IMR-90 (cell line): Measurements from ENCODE around the gene BRAT1. TPM values are rescaled to one million over a fixed set of nuclear protein-coding genes. Genes with fewer than 3 reads are reported as not detected.

ENCODE experiments used
- ATAC-seq: fragments of 200-7000 bp; cut with Tn5 transposase; 2 replicates; pipeline ENCODE4 v1.9.1; 2020; ENCODE audit warnings: low read depth, mild to moderate bottlenecking, moderate library complexity
- BruUV-seq: library from RNA; stranded (reverse); fragments of 400-500 nt; replicated peaks from 2 replicates; lab custom pipeline; 2021; lab: Mats Ljungman, UMichigan
- CTCF ChIA-PET: fragments of 300-600 bp; formaldehyde crosslinking; extraction: SDS; loops from one replicate; lab custom pipeline; 2021; ENCODE audit warnings: antibody characterized with exemption; lab: Yijun Ruan, JAX
- POLR2A ChIA-PET: fragments of 300-600 bp; sonication (Branson Sonifier 250); formaldehyde crosslinking; loops from one replicate; lab custom pipeline; 2022; ENCODE audit warnings: antibody characterized with exemption; ENCODE audit not compliant: unreplicated experiment; lab: Charles Lee
- DNase-seq: peaks from one replicate; pipeline ENCODE4 v3.0.0; 2013
- H2AFZ ChIP-seq: replicated peaks from 2 replicates; pipeline ENCODE3; 2013; ENCODE audit warnings: low read length, mild to moderate bottlenecking; ENCODE audit not compliant: poor library complexity
- H2AK5ac ChIP-seq: 2 replicates; pipeline ENCODE4 v1.6.1; 2013; ENCODE audit warnings: low read depth, low read length, inconsistent platforms
- H2AK9ac ChIP-seq: replicated peaks from 2 replicates; pipeline ENCODE3; 2013; ENCODE audit warnings: mild to moderate bottlenecking, low read depth, low read length, moderate library complexity; ENCODE audit not compliant: poor library complexity
- H2BK120ac ChIP-seq: 2 replicates; pipeline ENCODE4 v1.6.1; 2013; ENCODE audit warnings: low read depth, low read length, inconsistent platforms
- H2BK15ac ChIP-seq: 3 replicates; pipeline ENCODE4 v1.6.1; 2013; ENCODE audit warnings: low read depth, low read length, inconsistent platforms
- H2BK20ac ChIP-seq: 2 replicates; pipeline ENCODE4 v1.6.1; 2013; ENCODE audit warnings: low read depth, mild to moderate bottlenecking, inconsistent platforms, low read length, moderate library complexity
- H2BK5ac ChIP-seq: 2 replicates; pipeline ENCODE4 v1.6.1; 2013; ENCODE audit warnings: mild to moderate bottlenecking, low read depth, low read length, inconsistent platforms; ENCODE audit not compliant: poor library complexity, severe bottlenecking
- H3K14ac ChIP-seq: replicated peaks from 2 replicates; pipeline ENCODE4 v1.6.1; 2013; ENCODE audit warnings: low read depth, low read length, inconsistent platforms
- H3K18ac ChIP-seq: 2 replicates; pipeline ENCODE4 v1.6.1; 2013; ENCODE audit warnings: low read depth, low read length, control low read depth
- H3K23ac ChIP-seq: 2 replicates; pipeline ENCODE4 v1.6.1; 2013; ENCODE audit warnings: low read depth, low read length, inconsistent platforms
- H3K27ac ChIP-seq: 2 replicates; pipeline ENCODE4 v1.5.1; 2013; ENCODE audit warnings: mild to moderate bottlenecking, control low read depth, low read length; ENCODE audit not compliant: insufficient read depth
- H3K27me3 ChIP-seq: 2 replicates; pipeline ENCODE4 v1.6.1; 2013; ENCODE audit warnings: low read length; ENCODE audit not compliant: control insufficient read depth, insufficient read depth
- H3K36me3 ChIP-seq: 2 replicates; pipeline ENCODE4 v1.6.1; 2013; ENCODE audit warnings: low read length, mixed read lengths; ENCODE audit not compliant: control insufficient read depth, insufficient read depth
- H3K4ac ChIP-seq: 2 replicates; pipeline ENCODE4 v1.6.1; 2013; ENCODE audit warnings: low read depth, low read length, inconsistent platforms
- H3K4me1 ChIP-seq: 2 replicates; pipeline ENCODE4 v1.6.1; 2013; ENCODE audit warnings: low read length, mixed read lengths; ENCODE audit not compliant: control insufficient read depth, insufficient read depth
- H3K4me2 ChIP-seq: 2 replicates; pipeline ENCODE4 v1.6.1; 2013; ENCODE audit warnings: low read depth, mild to moderate bottlenecking, control low read depth, low read length, moderate library complexity
- H3K4me3 ChIP-seq: 2 replicates; pipeline ENCODE4 v1.5.1; 2013; ENCODE audit warnings: low read depth, mild to moderate bottlenecking, control low read depth, low read length, moderate library complexity; ENCODE audit not compliant: insufficient read depth
- H3K56ac ChIP-seq: 2 replicates; pipeline ENCODE4 v1.6.1; 2013; ENCODE audit warnings: low read length, inconsistent platforms; ENCODE audit not compliant: insufficient read depth; ENCODE audit errors: extremely low read depth
- H3K79me1 ChIP-seq, 2 experiments: 2 replicates each; pipeline ENCODE4 v1.6.1; 2013; ENCODE audit warnings: low read length in 2 of 2, inconsistent platforms in 1 of 2, low read depth in 1 of 2
- H3K9ac ChIP-seq: 2 replicates; pipeline ENCODE4 v1.6.1; 2013; ENCODE audit warnings: low read depth, low read length, control low read depth
- H3K9me1 ChIP-seq: 2 replicates; pipeline ENCODE4 v1.6.1; 2013; ENCODE audit warnings: low read length, inconsistent platforms; ENCODE audit not compliant: insufficient read depth
- H3K9me3 ChIP-seq: 2 replicates; pipeline ENCODE4 v1.6.1; 2013; ENCODE audit warnings: low read length; ENCODE audit not compliant: control insufficient read depth, insufficient read depth
- H4K20me1 ChIP-seq: 2 replicates; pipeline ENCODE4 v1.6.1; 2013; ENCODE audit warnings: low read length, inconsistent platforms; ENCODE audit not compliant: insufficient read depth
- H4K5ac ChIP-seq: 2 replicates; pipeline ENCODE4 v1.6.1; 2013; ENCODE audit warnings: mild to moderate bottlenecking, low read depth, low read length, control low read depth
- H4K8ac ChIP-seq, 2 experiments: 2 replicates each; pipeline ENCODE4 v1.6.1; 2013; ENCODE audit warnings: low read depth in 2 of 2, low read length in 2 of 2, control low read depth in 1 of 2, inconsistent platforms in 1 of 2
- H4K91ac ChIP-seq: 2 replicates; pipeline ENCODE4 v1.6.1; 2013; ENCODE audit warnings: low read depth, low read length, inconsistent platforms; ENCODE audit not compliant: insufficient read depth
- BHLHE40 ChIP-seq: fragments of 150-350 bp; IDR thresholded peaks from 2 replicates; pipeline ENCODE4 v1.6.1; 2016; ENCODE audit warnings: mild to moderate bottlenecking, low read depth, low read length
- CEBPB ChIP-seq: IDR thresholded peaks from 2 replicates; pipeline ENCODE4 v1.6.1; 2012; ENCODE audit warnings: low read depth, low read length, improper control_type of control experiment
- ELK1 ChIP-seq: fragments of 150-350 bp; IDR thresholded peaks from 2 replicates; pipeline ENCODE4 v1.6.1; 2016; ENCODE audit warnings: low read depth, mild to moderate bottlenecking, low read length, moderate library complexity, borderline replicate concordance
- NFE2L2 ChIP-seq: fragments of 150-350 bp; IDR thresholded peaks from 2 replicates; pipeline ENCODE4 v1.6.1; 2016; ENCODE audit warnings: low read depth, mild to moderate bottlenecking, low read length
- POLR2A ChIP-seq: IDR thresholded peaks from 2 replicates; pipeline ENCODE4 v1.6.1; 2012; ENCODE audit warnings: mild to moderate bottlenecking, low read depth, low read length
- RFX5 ChIP-seq: IDR thresholded peaks from 2 replicates; pipeline ENCODE4 v1.8.0; 2012; ENCODE audit warnings: low read depth, mild to moderate bottlenecking, low read length, moderate library complexity
- SMC3 ChIP-seq: fragments of 150-350 bp; IDR thresholded peaks from 2 replicates; pipeline ENCODE4 v1.6.1; 2016; ENCODE audit warnings: low read depth, mild to moderate bottlenecking, antibody characterized with exemption, low read length, moderate library complexity
- WGBS, 2 experiments: methylation state at CpG; one replicate each; pipeline versions ENCODE4 v1.1.5 to v1.1.7; 2013; ENCODE audit warnings: missing lambda C conversion rate in 2 of 2; ENCODE audit not compliant: insufficient read length in 1 of 2; ENCODE audit errors: extremely low coverage in 2 of 2; 5-methylcytosine and 5-hydroxymethylcytosine counted together
- dilution Hi-C: fragments of 300-500 bp; cut with HindIII; formaldehyde crosslinking; loops from one replicate; pipeline ENCODE4 v1.14.3; 2018; ENCODE audit warnings: low sequenced_read_pairs; ENCODE audit not compliant: unreplicated experiment
- in situ Hi-C: fragments of 300-500 bp; cut with MboI; formaldehyde crosslinking; loops from 3 replicates; pipeline ENCODE4 v1.14.3; 2019; ENCODE audit warnings: low sequenced_read_pairs, inconsistent platforms, mixed read lengths
- intact Hi-C: fragments of 100-400 bp; cut with micrococcal nuclease; formaldehyde crosslinking; loops from 2 replicates; pipeline ENCODE4 v1.10.0; 2022
- polyA plus RNA-seq, 3 experiments: library from polyadenylated mRNA; depleted of rRNA; stranded (reverse); fragments of >200 nt; gene quantifications; 2 replicates each; pipeline ENCODE4 v1.2.3, GENCODE V29; 2012; ENCODE audit warnings: low replicate concordance in 1 of 3
- total RNA-seq: library from RNA; depleted of rRNA; stranded (reverse); fragments of >200 nt; gene quantifications from 2 replicates; pipeline ENCODE4 v1.2.3, GENCODE V29; 2012

The BRAT1 gene
- total and polyA plus RNA-seq, 2 of the 4 experiments (the other 2 are of a cell fraction), result 6.8 to 21.9 TPM

GRCh38 chr7:2537981-2538851 is 17.1 kb downstream of the BRAT1 start:
- POLR2A ChIA-PET, result no interaction called here

More at GRCh38 chr7:2537981-2538851, 17.1 kb downstream of the BRAT1 start:
- Histone ChIP-seq H3K23ac (no peak overlapping the region), H2BK5ac (no peak overlapping the region), H2AK5ac (no peak overlapping the region), H3K4me1 (no peaks in the 10 kb centered on the region), H3K4ac (no peak overlapping the region), H4K20me1 (no peaks in the 10 kb centered on the region), H3K18ac (no peak overlapping the region), H3K14ac (no peak overlapping the region), H3K27me3 (no peaks in the 10 kb centered on the region), H3K9me3 (no peaks in the 10 kb centered on the region), H2AK9ac (peak overlapping the region; percentile 19), H2BK15ac (no peak overlapping the region), H3K4me3 (no peak overlapping the region), H3K79me1 (no peaks in the 10 kb centered on the region), H3K27ac (no peak overlapping the region), H4K5ac (no peak overlapping the region), H4K8ac (no peak overlapping the region), H2BK20ac (no peak overlapping the region), H3K9me1 (no peaks in the 10 kb centered on the region), H4K91ac (no peak overlapping the region), H2BK120ac (no peak overlapping the region), H3K36me3 (peaks cover 37% of the 10 kb centered on the region; the same call in 1 of the 2 replicates), H3K56ac (no peak overlapping the region), H2AFZ (no peak overlapping the region), H3K9ac (no peak overlapping the region), H3K4me2 (no peak overlapping the region)
- intact Hi-C loops, result no loop called here
- in situ Hi-C loops, result no loop called here
- TF ChIP-seq CEBPB (no peak), BHLHE40 (no peak), ELK1 (no peak), POLR2A (no peak), RFX5 (no peak), SMC3 (no peak), NFE2L2 (no peak)
- dilution Hi-C loops, result no loop called here
- DNase-seq, result no peak
- no peak for ATAC-seq
- 95% methylated on average over 33 of the region's 47 CpGs; no CpG with 5 or more reads in 1 of the 2 experiments for WGBS, 2 experiments
- CTCF ChIA-PET, result no interaction called here
- BruUV-seq, result no TSS peak
